GM23338 (cell line): Measurements from ENCODE around the gene PLSCR4. TPM values are rescaled to one million over a fixed set of nuclear protein-coding genes. Genes with fewer than 3 reads are reported as not detected.
A peak's percentile ranks its signal among the peaks of the same experiment; 100 is the strongest.

Source experiments
- ATAC-seq: fragments of 200-7000 bp; cut with Tn5 transposase; 3 replicates; pipeline ENCODE4 v1.9.1; 2020
- DNase-seq: peaks from one replicate; pipeline ENCODE4 v3.0.0-alpha.2; 2015; ENCODE audit warnings: low spot score
- H2AFZ ChIP-seq: fragments of 200-600 bp; sonication (generic); 2 replicates; pipeline ENCODE4 v1.8.0; 2016; ENCODE audit warnings: antibody characterized with exemption, mild to moderate bottlenecking, moderate library complexity
- H3F3A ChIP-seq: fragments of 200-600 bp; sonication (generic); replicated peaks from 2 replicates; pipeline ENCODE4 v1.8.0; 2017; ENCODE audit warnings: antibody characterized with exemption, mixed run types, low read depth
- H3K27ac ChIP-seq: fragments of 200-600 bp; sonication (generic); 2 replicates; pipeline ENCODE4 v1.6.1; 2016; ENCODE audit warnings: low read depth
- H3K27me3 ChIP-seq: fragments of 200-600 bp; sonication (generic); 2 replicates; pipeline ENCODE4 v1.8.0; 2016; ENCODE audit warnings: mild to moderate bottlenecking, mixed run types, moderate library complexity; ENCODE audit not compliant: insufficient read depth
- H3K36me3 ChIP-seq: fragments of 200-600 bp; sonication (generic); 2 replicates; pipeline ENCODE4 v1.8.0; 2016; ENCODE audit warnings: mild to moderate bottlenecking; ENCODE audit not compliant: insufficient read depth
- H3K4me1 ChIP-seq: fragments of 200-600 bp; sonication (generic); 2 replicates; pipeline ENCODE4 v1.8.0; 2016; ENCODE audit warnings: mild to moderate bottlenecking, moderate library complexity; ENCODE audit not compliant: insufficient read depth
- H3K4me2 ChIP-seq: fragments of 200-600 bp; sonication (generic); 2 replicates; pipeline ENCODE4 v1.7.1; 2017; ENCODE audit warnings: mixed run types
- H3K4me3 ChIP-seq: fragments of 200-600 bp; sonication (generic); 2 replicates; pipeline ENCODE4 v1.6.1; 2016; ENCODE audit warnings: mixed run types
- H3K79me2 ChIP-seq: fragments of 200-600 bp; sonication (generic); replicated peaks from 2 replicates; pipeline ENCODE4 v1.8.0; 2017; ENCODE audit warnings: mild to moderate bottlenecking; ENCODE audit not compliant: insufficient read depth
- H3K9me2 ChIP-seq: fragments of 200-600 bp; sonication (generic); 2 replicates; pipeline ENCODE4 v1.8.0; 2017; ENCODE audit not compliant: insufficient read depth
- H4K20me1 ChIP-seq: fragments of 200-600 bp; sonication (generic); replicated peaks from 2 replicates; pipeline ENCODE4 v1.8.0; 2017; ENCODE audit warnings: mild to moderate bottlenecking; ENCODE audit not compliant: insufficient read depth
- H3K27ac Mint-ChIP-seq: 2 replicates; pipeline ENCODE4 v1.8.0; 2020; ENCODE audit warnings: inconsistent platforms, mild to moderate bottlenecking, moderate library complexity, mixed read lengths
- H3K27me3 Mint-ChIP-seq: 3 replicates; pipeline ENCODE4 v1.8.0; 2022; ENCODE audit warnings: low read depth, mild to moderate bottlenecking, moderate library complexity, mixed read lengths, inconsistent platforms; ENCODE audit not compliant: insufficient read depth, poor library complexity
- H3K36me3 Mint-ChIP-seq: 3 replicates; pipeline ENCODE4 v1.8.0; 2021; ENCODE audit warnings: low read depth, mild to moderate bottlenecking, inconsistent platforms, moderate library complexity, mixed read lengths
- H3K4me1 Mint-ChIP-seq: 3 replicates; pipeline ENCODE4 v1.8.0; 2020; ENCODE audit warnings: mild to moderate bottlenecking, inconsistent platforms, mixed read lengths
- H3K4me3 Mint-ChIP-seq: 3 replicates; pipeline ENCODE4 v1.8.0; 2021; ENCODE audit warnings: moderate library complexity, mild to moderate bottlenecking, inconsistent platforms, mixed read lengths
- H3K9me3 Mint-ChIP-seq: 3 replicates; pipeline ENCODE4 v1.8.0; 2020; ENCODE audit warnings: moderate library complexity, mild to moderate bottlenecking, inconsistent platforms, mixed read lengths
- CREB1 ChIP-seq: fragments of 250-450 bp; sonication (Bioruptor Pico); IDR thresholded peaks from 2 replicates; pipeline ENCODE4 v1.5.0; 2020; ENCODE audit warnings: low read depth, mild to moderate bottlenecking, moderate library complexity
- EZH2 ChIP-seq: fragments of 200-600 bp; sonication (generic); IDR thresholded peaks from one replicate; pipeline ENCODE4 v1.8.0; 2017; ENCODE audit warnings: antibody characterized with exemption, mild to moderate bottlenecking, low read depth; ENCODE audit not compliant: unreplicated experiment
- EZH2phosphoT487 ChIP-seq: fragments of 200-600 bp; sonication (generic); IDR thresholded peaks from one replicate; pipeline ENCODE4 v1.8.1; 2018; ENCODE audit warnings: antibody characterized with exemption; ENCODE audit not compliant: unreplicated experiment
- JUNB ChIP-seq: IDR thresholded peaks from one replicate; pipeline ENCODE4 v1.6.1; 2016; ENCODE audit warnings: antibody characterized with exemption; ENCODE audit not compliant: unreplicated experiment
- NANOG ChIP-seq: IDR thresholded peaks from 2 replicates; pipeline ENCODE4 v1.6.1; 2016; ENCODE audit warnings: antibody characterized with exemption, borderline replicate concordance
- POLR2AphosphoS5 ChIP-seq: IDR thresholded peaks from 2 replicates; pipeline ENCODE4 v1.6.1; 2016; ENCODE audit warnings: antibody characterized with exemption, low read depth
- STAT1 ChIP-seq: IDR thresholded peaks from one replicate; pipeline ENCODE4 v1.6.1; 2016; ENCODE audit warnings: antibody characterized with exemption; ENCODE audit not compliant: unreplicated experiment
- ZNF114 ChIP-seq: fragments of 250-450 bp; sonication (Bioruptor Pico); IDR thresholded peaks from 2 replicates; pipeline ENCODE4 v1.5.0; 2020; ENCODE audit warnings: mild to moderate bottlenecking, moderate library complexity
- ZNF331 ChIP-seq: fragments of 250-450 bp; sonication (Bioruptor Pico); IDR thresholded peaks from 2 replicates; pipeline ENCODE4 v1.5.0; 2020; ENCODE audit warnings: low read depth, mild to moderate bottlenecking, moderate library complexity
- polyA plus RNA-seq: library from polyadenylated mRNA; unstranded; fragments of >200 nt; fragmentation: Nextera tagmentation; extraction: Ambion mirVana; gene quantifications from 2 replicates; pipeline ENCODE4 v1.2.1, GENCODE V29; 2016
- total RNA-seq: library from RNA; depleted of rRNA; stranded (reverse); fragments of >200 nt; shearing (Covaris generic); gene quantifications from 2 replicates; pipeline ENCODE4 v1.2.3, GENCODE V29; 2014
- TF ChIP-seq, protein P1 (sequence below), 2 experiments: fragments of 200-600 bp in 1 of 2; sonication (generic) in 1 of 2; conservative IDR thresholded peaks; 2 replicates each; pipeline versions ENCODE4 v1.5.1 to v1.6.1; 2016 to 2017; ENCODE audit warnings: antibody characterized with exemption in 2 of 2, low read depth in 2 of 2, mild to moderate bottlenecking in 2 of 2, moderate library complexity in 1 of 2
- TF ChIP-seq, protein P2 (sequence below): fragments of 250-450 bp; sonication (Bioruptor Pico); IDR thresholded peaks from 2 replicates; pipeline ENCODE4 v1.5.0; 2020; ENCODE audit warnings: mild to moderate bottlenecking, moderate library complexity
- TF ChIP-seq, protein P3 (sequence below): IDR thresholded peaks from one replicate; pipeline ENCODE4 v1.6.1; 2018; ENCODE audit warnings: antibody characterized with exemption; ENCODE audit not compliant: unreplicated experiment
- TF ChIP-seq, protein P4 (sequence below): IDR thresholded peaks from 2 replicates; pipeline ENCODE4 v1.6.1; 2016; ENCODE audit warnings: antibody characterized with exemption

PLSCR4 gene
- total and polyA plus RNA-seq, 2 experiments from 2014 or later = 1.4 to 5.2 TPM

DNA sequence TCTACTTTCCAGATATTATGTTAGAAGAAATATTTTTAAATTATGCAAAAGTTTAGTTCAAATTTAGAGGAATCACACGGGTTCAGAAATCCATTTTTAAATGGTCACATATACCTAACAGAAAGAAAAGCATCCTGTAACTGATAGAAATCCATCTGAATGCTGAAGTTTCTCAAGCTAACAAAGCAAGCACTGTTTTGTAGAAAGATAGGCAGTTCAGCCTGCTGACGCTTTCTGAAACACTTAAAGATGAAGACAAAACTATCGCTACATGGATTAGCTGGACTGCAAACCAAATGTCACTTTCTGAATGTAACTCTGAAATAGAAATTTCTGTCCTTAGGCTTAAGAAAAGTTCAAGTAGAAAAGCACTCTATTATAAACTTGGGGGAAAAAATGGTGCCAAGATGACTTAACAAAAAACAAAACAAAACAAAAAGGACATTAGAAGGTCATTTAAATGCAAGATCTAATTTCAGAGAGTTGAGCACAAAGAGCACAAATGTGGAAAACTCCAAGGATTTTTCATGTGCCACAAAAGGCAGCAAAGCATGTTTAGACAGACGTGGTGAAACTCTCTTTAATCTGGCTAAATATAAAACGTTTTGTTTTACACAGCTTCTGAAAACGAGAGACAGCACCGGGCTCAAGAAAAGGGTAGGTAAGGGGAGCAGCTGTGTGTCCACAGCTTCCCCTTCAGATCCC, 91.1 kb downstream of the PLSCR4 start:
- Histone ChIP-seq H3K4me1 (peaks cover 27% of the 10 kb centered on the region), H3K27me3 (peaks cover 16% of the 10 kb centered on the region), H3K79me2 (peaks cover 46% of the 10 kb centered on the region), H3K27ac (peak overlapping the region; percentile 65), H3K9me2 (0 out of 2 replicates have a peak, but pooled peaks cover 7% of the 10 kb centered on the region), H3K4me3 (peak overlapping the region; percentile 57), H3K4me2 (peak overlapping the region; percentile 79), H3F3A (peaks cover 6% of the 10 kb centered on the region; the same call in 1 of the 2 replicates), H4K20me1 (no peaks in the 10 kb centered on the region), H3K36me3 (no peaks in the 10 kb centered on the region), H2AFZ (no peak overlapping the region)
- peak overlapping the region; percentile 84 for H3K4me3 Mint-ChIP-seq
- H3K4me1 Mint-ChIP-seq = peaks cover 37% of the 10 kb centered on the region
- TF ChIP-seq POLR2AphosphoS5 = no peak
- TF ChIP-seq ZNF114 (CRISPR knock-in tag) = no peak
- no peak for TF ChIP-seq STAT1
- TF ChIP-seq, protein P1, sequence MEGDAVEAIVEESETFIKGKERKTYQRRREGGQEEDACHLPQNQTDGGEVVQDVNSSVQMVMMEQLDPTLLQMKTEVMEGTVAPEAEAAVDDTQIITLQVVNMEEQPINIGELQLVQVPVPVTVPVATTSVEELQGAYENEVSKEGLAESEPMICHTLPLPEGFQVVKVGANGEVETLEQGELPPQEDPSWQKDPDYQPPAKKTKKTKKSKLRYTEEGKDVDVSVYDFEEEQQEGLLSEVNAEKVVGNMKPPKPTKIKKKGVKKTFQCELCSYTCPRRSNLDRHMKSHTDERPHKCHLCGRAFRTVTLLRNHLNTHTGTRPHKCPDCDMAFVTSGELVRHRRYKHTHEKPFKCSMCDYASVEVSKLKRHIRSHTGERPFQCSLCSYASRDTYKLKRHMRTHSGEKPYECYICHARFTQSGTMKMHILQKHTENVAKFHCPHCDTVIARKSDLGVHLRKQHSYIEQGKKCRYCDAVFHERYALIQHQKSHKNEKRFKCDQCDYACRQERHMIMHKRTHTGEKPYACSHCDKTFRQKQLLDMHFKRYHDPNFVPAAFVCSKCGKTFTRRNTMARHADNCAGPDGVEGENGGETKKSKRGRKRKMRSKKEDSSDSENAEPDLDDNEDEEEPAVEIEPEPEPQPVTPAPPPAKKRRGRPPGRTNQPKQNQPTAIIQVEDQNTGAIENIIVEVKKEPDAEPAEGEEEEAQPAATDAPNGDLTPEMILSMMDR (conservative IDR thresholded peaks at IDR 0.05; ENCODE audit: low read depth in 2 of 2) = no peak
- no peak for TF ChIP-seq EZH2phosphoT487
- TF ChIP-seq NANOG = no peak
- TF ChIP-seq, protein P2, sequence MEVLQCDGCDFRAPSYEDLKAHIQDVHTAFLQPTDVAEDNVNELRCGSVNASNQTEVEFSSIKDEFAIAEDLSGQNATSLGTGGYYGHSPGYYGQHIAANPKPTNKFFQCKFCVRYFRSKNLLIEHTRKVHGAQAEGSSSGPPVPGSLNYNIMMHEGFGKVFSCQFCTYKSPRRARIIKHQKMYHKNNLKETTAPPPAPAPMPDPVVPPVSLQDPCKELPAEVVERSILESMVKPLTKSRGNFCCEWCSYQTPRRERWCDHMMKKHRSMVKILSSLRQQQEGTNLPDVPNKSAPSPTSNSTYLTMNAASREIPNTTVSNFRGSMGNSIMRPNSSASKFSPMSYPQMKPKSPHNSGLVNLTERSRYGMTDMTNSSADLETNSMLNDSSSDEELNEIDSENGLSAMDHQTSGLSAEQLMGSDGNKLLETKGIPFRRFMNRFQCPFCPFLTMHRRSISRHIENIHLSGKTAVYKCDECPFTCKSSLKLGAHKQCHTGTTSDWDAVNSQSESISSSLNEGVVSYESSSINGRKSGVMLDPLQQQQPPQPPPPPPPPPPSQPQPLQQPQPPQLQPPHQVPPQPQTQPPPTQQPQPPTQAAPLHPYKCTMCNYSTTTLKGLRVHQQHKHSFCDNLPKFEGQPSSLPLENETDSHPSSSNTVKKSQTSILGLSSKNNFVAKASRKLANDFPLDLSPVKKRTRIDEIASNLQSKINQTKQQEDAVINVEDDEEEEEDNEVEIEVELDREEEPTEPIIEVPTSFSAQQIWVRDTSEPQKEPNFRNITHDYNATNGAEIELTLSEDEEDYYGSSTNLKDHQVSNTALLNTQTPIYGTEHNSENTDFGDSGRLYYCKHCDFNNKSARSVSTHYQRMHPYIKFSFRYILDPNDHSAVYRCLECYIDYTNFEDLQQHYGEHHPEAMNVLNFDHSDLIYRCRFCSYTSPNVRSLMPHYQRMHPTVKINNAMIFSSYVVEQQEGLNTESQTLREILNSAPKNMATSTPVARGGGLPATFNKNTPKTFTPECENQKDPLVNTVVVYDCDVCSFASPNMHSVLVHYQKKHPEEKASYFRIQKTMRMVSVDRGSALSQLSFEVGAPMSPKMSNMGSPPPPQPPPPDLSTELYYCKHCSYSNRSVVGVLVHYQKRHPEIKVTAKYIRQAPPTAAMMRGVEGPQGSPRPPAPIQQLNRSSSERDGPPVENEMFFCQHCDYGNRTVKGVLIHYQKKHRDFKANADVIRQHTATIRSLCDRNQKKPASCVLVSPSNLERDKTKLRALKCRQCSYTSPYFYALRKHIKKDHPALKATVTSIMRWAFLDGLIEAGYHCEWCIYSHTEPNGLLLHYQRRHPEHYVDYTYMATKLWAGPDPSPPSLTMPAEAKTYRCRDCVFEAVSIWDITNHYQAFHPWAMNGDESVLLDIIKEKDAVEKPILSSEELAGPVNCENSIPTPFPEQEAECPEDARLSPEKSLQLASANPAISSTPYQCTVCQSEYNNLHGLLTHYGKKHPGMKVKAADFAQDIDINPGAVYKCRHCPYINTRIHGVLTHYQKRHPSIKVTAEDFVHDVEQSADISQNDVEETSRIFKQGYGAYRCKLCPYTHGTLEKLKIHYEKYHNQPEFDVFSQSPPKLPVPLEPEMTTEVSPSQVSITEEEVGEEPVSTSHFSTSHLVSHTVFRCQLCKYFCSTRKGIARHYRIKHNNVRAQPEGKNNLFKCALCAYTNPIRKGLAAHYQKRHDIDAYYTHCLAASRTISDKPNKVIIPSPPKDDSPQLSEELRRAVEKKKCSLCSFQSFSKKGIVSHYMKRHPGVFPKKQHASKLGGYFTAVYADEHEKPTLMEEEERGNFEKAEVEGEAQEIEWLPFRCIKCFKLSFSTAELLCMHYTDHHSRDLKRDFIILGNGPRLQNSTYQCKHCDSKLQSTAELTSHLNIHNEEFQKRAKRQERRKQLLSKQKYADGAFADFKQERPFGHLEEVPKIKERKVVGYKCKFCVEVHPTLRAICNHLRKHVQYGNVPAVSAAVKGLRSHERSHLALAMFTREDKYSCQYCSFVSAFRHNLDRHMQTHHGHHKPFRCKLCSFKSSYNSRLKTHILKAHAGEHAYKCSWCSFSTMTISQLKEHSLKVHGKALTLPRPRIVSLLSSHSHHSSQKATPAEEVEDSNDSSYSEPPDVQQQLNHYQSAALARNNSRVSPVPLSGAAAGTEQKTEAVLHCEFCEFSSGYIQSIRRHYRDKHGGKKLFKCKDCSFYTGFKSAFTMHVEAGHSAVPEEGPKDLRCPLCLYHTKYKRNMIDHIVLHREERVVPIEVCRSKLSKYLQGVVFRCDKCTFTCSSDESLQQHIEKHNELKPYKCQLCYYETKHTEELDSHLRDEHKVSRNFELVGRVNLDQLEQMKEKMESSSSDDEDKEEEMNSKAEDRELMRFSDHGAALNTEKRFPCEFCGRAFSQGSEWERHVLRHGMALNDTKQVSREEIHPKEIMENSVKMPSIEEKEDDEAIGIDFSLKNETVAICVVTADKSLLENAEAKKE (CRISPR knock-in tag) = no peak
- TF ChIP-seq, protein P3, sequence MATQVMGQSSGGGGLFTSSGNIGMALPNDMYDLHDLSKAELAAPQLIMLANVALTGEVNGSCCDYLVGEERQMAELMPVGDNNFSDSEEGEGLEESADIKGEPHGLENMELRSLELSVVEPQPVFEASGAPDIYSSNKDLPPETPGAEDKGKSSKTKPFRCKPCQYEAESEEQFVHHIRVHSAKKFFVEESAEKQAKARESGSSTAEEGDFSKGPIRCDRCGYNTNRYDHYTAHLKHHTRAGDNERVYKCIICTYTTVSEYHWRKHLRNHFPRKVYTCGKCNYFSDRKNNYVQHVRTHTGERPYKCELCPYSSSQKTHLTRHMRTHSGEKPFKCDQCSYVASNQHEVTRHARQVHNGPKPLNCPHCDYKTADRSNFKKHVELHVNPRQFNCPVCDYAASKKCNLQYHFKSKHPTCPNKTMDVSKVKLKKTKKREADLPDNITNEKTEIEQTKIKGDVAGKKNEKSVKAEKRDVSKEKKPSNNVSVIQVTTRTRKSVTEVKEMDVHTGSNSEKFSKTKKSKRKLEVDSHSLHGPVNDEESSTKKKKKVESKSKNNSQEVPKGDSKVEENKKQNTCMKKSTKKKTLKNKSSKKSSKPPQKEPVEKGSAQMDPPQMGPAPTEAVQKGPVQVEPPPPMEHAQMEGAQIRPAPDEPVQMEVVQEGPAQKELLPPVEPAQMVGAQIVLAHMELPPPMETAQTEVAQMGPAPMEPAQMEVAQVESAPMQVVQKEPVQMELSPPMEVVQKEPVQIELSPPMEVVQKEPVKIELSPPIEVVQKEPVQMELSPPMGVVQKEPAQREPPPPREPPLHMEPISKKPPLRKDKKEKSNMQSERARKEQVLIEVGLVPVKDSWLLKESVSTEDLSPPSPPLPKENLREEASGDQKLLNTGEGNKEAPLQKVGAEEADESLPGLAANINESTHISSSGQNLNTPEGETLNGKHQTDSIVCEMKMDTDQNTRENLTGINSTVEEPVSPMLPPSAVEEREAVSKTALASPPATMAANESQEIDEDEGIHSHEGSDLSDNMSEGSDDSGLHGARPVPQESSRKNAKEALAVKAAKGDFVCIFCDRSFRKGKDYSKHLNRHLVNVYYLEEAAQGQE = no peak
- no peak for TF ChIP-seq EZH2
- TF ChIP-seq CREB1 = no peak
- TF ChIP-seq ZNF331 = no peak
- no peak for TF ChIP-seq JUNB
- TF ChIP-seq, protein P4, sequence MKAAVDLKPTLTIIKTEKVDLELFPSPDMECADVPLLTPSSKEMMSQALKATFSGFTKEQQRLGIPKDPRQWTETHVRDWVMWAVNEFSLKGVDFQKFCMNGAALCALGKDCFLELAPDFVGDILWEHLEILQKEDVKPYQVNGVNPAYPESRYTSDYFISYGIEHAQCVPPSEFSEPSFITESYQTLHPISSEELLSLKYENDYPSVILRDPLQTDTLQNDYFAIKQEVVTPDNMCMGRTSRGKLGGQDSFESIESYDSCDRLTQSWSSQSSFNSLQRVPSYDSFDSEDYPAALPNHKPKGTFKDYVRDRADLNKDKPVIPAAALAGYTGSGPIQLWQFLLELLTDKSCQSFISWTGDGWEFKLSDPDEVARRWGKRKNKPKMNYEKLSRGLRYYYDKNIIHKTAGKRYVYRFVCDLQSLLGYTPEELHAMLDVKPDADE = no peak
- no peaks in the 10 kb centered on the region for H3K9me3 Mint-ChIP-seq
- no peaks in the 10 kb centered on the region for H3K36me3 Mint-ChIP-seq
- peaks cover 8% of the 10 kb centered on the region for H3K27me3 Mint-ChIP-seq
- H3K27ac Mint-ChIP-seq = peak overlapping the region; percentile 90
- ATAC-seq (no peak), DNase-seq (no peak)
